GM19397 (cell line): ENCODE results near the gene SMIM13.

Source experiments
- ATAC-seq: cut with Tn5 transposase; IDR thresholded peaks from one replicate; pipeline ENCODE4 v1.9.1; 2021; ENCODE audit warnings: mild to moderate bottlenecking, moderate library complexity; ENCODE audit not compliant: unreplicated experiment

The SMIM13 gene

GRCh38 chr6:11120271-11121005 is 26.8 kb downstream of the SMIM13 start:
- no peak for ATAC-seq

- no peak for ATAC-seq
These were observed 28.2 kb downstream of the SMIM13 start for GRCh38 chr6:11121851-11122250.

- no peak for ATAC-seq
These were observed 28.7 kb downstream of the SMIM13 start for GRCh38 chr6:11122380-11122779.

- no peak for ATAC-seq
These were observed 30.3 kb downstream of the SMIM13 start for GRCh38 chr6:11123978-11124377.

- ATAC-seq: no peak
These were observed 33.2 kb downstream of the SMIM13 start for GRCh38 chr6:11126876-11127275.

GRCh38 chr6:11128608-11129007 is 35.0 kb downstream of the SMIM13 start:
- no peak for ATAC-seq

- ATAC-seq: no peak
These were observed 36.4 kb downstream of the SMIM13 start for GRCh38 chr6:11129908-11130565.

- ATAC-seq: no peak
These were observed 37.0 kb downstream of the SMIM13 start for GRCh38 chr6:11130605-11131004.

- ATAC-seq: no peak
These were observed 38.7 kb downstream of the SMIM13 start for GRCh38 chr6:11132194-11132888.

GRCh38 chr6:11133281-11133680 is 39.6 kb downstream of the SMIM13 start:
- ATAC-seq: no peak

GRCh38 chr6:11136809-11137208 is 43.2 kb downstream of the SMIM13 start:
- no peak for ATAC-seq

- ATAC-seq: no peak
These were observed 45.7 kb downstream of the SMIM13 start for GRCh38 chr6:11139051-11139960.

- no peak for ATAC-seq
These were observed 46.4 kb downstream of the SMIM13 start for GRCh38 chr6:11140056-11140455.

- no peak for ATAC-seq
These were observed 47.7 kb downstream of the SMIM13 start for GRCh38 chr6:11141295-11141694.

GRCh38 chr6:11142296-11143027 is 48.8 kb downstream of the SMIM13 start:
- no peak for ATAC-seq

- no peak for ATAC-seq
These were observed 50.0 kb downstream of the SMIM13 start for GRCh38 chr6:11143394-11144371.

GRCh38 chr6:11144393-11144851 is 50.8 kb downstream of the SMIM13 start:
- ATAC-seq: peak; percentile 77

GRCh38 chr6:11146117-11146826 is 52.6 kb downstream of the SMIM13 start:
- no peak for ATAC-seq
